ENCODE measurements around the gene ABCG8.

ABCG8 gene

DNA sequence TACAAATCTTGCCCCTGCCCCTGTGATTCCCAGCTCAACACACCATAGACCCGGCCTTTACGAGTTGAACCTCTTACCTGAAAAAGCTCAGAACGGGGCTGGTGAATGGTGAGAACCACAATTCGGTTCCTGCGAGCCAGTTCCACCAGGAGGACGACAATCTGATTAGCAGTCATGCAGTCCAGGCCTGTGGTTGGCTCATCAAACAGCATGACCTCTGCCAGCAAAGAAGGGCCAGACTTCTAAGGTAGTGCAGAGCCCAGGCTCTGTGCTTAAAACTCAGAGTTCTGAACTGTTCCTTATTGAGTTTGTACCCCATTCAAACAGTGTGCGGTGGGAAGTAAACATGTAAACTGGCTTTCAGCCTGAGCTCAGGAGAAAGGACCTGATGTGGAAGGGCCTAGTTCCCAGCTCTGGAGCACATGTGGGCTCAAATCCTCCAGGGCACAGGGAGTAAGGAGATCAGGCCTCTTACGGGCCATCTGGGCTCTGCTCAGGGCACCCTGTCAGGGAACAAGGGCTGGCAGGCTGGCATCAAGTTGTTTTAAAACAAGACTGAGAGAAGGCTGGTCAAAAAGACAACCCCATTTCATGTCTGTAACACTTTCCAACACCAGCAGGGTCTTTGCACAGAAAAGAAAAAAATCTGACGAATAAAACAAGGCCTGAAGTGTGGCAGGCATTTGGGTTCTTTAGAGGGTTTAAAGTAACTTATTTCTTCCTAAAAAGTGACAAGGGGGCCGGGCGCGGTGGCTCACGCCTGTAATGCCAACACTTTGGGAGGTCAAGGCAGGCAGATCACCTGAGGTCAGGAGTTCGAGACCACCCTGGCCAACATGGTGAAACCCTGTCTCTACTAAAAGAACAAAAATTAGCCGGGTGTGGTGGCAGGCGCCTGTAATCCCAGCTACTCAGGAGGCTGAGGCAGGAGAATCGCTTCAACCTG, 12.2 kb upstream of the ABCG8 start:
- DNase-seq: no peak

DNA sequence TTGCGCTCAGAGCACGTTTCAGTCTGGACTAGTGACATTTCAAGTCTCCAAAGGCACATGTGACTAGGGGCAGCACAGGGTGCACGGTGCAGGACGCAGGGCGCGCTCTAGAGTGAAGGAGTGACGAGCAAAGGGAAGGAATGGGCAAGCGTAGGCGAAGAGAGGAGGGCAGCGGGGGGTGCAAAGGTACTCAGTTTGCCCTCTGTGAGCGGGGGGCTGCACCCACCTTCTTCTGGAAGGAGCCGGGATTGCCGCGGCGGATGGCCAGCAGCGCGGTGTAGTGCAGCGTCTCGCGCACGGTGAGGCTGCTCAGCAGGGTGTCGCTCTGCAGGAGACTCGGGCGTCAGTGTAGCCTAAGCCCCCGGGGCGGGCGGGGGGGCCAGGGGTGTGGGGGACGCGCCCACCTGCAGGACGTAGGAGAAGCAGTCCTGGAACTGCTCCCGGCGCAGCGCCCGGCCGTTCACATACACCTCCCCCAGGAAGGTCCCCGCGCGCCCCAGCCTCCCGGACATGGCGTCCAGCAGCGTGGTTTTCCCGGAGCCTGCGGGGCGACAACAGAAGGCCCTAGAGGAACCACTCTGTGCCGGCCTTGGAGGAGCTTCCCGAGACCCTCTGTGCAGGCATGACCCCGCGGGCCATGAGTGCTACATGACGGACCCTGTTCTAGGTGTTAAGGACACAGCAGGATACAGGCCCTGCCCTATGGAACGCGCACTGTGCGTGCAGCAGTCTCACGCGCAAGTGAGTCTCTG, 7.1 kb upstream of the ABCG8 start:
- DNase-seq: no peak

DNA sequence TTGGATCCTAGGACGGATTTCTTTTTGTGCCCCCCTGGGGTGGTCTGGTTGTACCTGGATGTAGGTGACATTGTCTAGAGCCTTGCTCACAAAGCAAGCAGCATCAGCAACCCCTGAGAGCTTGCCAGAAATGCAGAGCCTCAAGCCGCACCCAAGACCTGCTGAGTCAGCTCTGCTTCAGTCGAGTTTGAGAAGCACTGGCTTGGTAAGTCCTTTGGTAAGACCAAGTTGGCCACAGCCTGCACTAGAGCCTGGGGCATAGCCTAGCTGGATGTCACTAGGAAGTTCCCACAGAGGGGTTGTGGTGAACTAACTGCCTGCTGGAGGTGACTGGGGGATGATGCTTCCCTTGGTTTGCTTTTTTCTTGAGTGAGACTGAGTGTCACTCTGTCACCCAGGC, 6.3 kb upstream of the ABCG8 start:
- DNase-seq: no peak

DNA sequence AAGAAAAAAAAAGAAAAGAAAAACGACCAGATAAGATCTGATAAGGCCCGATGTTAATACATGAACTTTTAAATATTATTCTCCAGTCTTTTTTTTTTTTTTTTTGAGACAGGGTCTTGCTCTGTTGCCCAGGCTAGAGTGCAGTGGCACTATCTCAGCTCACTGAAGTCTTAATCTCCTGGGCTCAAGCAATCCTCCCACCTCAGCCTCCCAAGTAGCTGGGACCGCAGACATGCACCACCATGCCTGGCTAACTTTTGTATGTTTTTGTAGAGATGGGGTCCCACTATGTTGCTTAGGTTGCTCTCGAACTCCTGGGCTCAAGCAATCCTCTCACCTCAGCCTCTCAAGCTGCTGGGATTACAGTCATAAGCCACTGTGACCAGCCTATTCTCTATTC, 1.7 kb upstream of the ABCG8 start:
- DNase-seq: no peak

GRCh38 chr2:43837831-43838559, 776 bp upstream of the ABCG8 start:
- no peak for DNase-seq

DNA sequence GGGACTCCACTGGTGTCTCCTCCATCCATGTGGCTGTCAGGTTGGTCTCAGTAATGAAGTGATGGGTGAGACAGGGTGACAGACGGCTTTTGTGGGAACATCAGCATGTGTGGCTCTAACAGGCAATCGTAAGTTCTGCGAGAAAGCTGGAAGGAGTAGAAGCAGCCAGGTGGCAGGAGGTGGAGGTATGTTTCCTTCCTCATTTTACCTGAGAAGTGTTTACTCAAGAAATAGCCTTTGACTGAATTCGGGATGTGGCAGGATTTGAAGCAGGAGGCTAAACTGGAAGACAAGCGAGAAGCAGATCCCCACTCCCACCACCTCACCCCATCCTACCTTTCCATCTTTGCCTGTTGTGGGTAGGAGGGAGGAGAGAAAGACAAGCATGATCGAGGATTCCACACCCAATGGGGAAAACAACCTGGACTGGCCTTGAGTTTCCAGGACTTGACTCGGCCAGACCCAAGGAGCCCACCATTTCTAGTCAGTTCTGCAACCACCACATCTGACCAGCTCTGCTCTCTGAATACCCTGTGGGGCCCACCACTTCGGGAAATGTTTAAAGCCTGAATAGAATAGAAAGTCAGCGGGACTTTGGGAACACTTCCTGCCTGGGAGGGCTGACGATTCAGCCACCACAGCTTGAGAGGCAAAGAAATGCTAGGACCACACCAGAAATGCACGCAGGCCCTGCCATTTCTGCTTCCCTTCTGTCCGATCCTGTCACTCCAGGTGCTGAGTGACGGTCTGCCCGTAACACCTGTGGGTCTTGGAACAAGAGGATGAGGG, 1.2 kb downstream of the ABCG8 start:
- DNase-seq: no peak

- DNase-seq: no peak
Measured at GRCh38 chr2:43840965-43841364, 2.2 kb downstream of the ABCG8 start.

DNA sequence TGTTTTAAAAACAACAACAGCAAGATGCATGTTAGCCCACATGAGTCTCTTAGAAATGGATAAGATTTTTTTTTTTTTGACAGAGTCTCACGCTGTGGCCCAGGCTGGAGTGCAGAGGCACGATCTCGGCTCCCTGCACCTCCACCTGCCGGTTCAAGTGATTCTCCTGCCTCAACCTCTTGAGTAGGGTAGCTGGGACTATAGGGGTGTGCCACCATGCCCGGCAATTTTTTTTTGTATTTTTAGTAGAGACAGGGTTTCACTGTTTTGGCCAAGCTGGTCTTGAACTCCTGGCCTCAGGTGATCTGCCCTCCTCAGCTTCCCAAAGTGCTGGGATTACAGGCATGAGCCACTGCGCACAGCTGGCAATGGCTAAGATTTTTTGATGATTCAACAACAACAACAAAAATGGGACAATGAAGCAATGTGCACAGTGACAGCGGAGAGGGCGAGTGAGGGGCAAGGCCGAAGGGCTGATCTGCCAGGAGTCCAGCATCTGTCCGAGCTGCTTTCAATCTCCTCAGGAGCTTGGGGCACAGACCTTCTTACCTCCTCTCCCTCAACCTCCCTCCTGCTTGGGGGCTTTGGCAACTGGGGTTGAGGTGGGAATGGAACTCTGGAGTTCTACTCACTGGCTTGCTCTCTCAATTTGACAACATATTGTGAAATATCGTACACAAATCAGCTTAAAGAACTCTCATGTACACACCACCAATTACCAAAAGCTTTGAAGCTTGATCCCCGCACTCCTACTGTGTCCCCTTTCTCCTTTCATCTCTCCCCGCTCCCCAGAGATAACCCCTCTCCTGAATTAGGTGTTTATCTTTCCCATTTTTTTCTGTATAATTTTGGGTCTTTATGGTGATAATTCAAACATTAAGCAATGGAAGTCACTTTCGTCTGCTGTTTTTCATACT, 3.4 kb downstream of the ABCG8 start:
- no peak for DNase-seq

DNA sequence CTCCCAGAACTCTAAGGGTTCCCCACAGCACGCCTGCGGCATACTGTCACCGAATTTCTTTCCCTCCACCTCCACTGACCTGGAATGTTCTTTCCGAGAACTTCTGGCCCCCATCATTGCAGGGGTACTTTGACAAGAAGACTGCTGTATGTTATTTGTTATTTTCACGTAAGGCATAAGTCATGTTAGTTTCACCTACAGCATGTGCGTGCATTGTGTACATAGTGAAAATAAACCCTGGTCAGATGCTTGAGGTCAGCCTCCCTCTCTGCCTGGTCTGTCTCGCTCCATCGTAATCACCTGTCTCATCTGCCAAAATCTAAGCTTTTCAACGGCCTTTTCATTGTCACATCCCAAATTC, 4.1 kb downstream of the ABCG8 start:
- no peak for DNase-seq

GRCh38 chr2:43845181-43845580, 6.4 kb downstream of the ABCG8 start:
- no peak for DNase-seq

DNA sequence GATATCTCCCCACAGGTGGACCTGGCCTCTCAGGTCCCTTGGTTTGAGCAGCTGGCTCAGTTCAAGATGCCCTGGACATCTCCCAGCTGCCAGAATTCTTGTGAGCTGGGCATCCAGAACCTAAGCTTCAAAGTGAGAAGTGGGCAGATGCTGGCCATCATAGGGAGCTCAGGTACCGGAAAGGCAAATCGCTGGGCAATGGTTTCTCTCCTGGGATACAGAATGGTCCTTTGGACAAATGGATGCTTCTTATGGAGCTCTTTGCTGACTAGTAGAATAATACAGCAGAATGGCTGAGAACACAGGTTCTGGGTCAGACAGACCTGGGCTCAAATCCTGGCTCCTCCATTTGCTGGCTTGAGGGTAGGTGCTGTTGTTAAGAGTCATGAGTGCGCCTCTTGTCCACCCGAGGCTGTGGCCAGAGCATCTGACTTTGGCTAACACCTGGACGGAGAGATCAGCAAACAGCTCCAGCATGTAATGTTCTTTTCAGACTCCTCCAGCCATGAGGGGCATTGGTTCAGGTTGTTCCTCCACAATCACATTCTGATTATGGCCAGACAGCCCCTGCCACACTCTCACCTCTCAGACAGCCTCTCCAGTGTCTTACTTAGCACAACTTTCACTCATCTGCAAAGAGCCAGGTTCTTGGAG, 7.5 kb downstream of the ABCG8 start:
- no peak for DNase-seq

GRCh38 chr2:43848214-43848613, 9.4 kb downstream of the ABCG8 start:
- DNase-seq: no peak

- no peak for DNase-seq
Measured at GRCh38 chr2:43851011-43851980, 12.5 kb downstream of the ABCG8 start.

DNA sequence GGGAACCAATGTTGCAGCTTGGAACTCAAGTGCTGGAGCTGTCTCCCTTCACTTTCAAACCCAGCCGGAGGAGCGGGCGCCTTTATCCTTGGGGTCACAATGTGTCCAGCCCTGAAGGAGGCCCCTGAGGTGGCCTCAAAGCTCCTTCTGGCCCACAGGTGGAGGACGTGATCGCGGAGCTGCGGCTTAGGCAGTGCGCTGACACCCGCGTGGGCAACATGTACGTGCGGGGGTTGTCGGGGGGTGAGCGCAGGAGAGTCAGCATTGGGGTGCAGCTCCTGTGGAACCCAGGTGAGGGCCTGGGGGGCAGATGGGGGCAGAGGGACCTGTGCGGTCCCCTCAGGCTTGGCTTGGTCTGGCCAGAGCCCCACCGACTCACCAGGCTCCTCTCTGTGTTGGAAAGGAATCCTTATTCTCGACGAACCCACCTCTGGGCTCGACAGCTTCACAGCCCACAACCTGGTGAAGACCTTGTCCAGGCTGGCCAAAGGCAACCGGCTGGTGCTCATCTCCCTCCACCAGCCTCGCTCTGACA, 13.5 kb downstream of the ABCG8 start:
- no peak for DNase-seq

- DNase-seq: no peak
Measured at GRCh38 chr2:43853141-43854081, 14.6 kb downstream of the ABCG8 start.

- no peak for DNase-seq
Measured at GRCh38 chr2:43854671-43855070, 15.9 kb downstream of the ABCG8 start.

DNA sequence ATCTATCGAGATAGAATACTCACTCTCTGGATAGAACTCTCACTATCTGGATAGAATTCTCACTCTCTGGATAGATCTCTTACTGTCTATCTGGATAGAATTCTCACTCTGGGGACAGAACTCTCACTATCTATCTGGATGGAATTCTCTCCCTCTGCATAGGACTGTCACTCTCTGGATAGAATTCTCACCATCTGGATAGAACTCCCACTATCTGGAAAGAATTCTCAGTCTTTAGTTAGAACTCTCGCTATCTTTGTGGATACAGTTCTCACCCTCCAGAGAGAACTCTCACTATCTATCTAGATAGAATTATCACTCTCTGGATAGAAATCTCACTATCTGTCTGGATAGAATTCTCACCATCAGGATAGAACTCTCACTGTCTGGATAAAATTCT, 16.5 kb downstream of the ABCG8 start:
- no peak for DNase-seq

DNA sequence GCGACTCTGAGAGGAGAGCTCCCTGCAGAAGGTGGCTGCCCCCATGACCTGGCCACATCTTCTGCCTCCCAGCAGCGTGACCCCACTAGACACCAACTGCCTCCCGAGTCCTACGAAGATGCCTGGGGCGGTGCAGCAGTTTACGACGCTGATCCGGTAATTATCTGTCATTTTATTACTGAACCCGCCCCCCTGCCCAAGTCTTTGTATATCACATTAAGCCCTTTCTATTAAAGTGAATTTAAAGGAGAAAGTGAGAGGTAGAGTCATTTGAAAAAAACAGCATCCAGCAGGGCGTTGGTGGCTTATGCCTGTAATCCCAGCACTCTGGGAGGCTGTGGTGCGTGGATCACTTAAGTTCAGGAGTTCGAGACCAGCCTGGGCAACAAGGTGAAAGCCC, 33.4 kb downstream of the ABCG8 start:
- no peak for DNase-seq
